ENCODE data around the gene PPIL6.

PPIL6 gene

GRCh38 chr6:109373331-109373730, 67.1 kb downstream of the PPIL6 start:
- TF ChIP-seq FOXP2 (optimal IDR thresholded peaks at IDR 0.05; ENCODE audit: borderline replicate concordance, extremely low read depth, extremely low read length, insufficient read depth): no peak
- no peak for TF ChIP-seq POLR2AphosphoS5 (IDR thresholded peaks at IDR 0.05; ENCODE audit: low read depth, low read length)
- no peak for TF ChIP-seq REST (IDR thresholded peaks at IDR 0.05; ENCODE audit: insufficient read depth in 1 of 2, low read depth in 2 of 2, low read length in 2 of 2)
- TF ChIP-seq TAF1 (IDR thresholded peaks at IDR 0.05; ENCODE audit: borderline replicate concordance, insufficient read depth, low read length): no peak
- TF ChIP-seq SIN3A (IDR thresholded peaks at IDR 0.05; ENCODE audit: borderline replicate concordance, insufficient read depth, low read length): no peak

- TF ChIP-seq SIN3A (IDR thresholded peaks at IDR 0.05; ENCODE audit: borderline replicate concordance, insufficient read depth, low read length): no peak
- no peak for TF ChIP-seq TAF1 (IDR thresholded peaks at IDR 0.05; ENCODE audit: borderline replicate concordance, insufficient read depth, low read length)
These were observed 68.3 kb downstream of the PPIL6 start for GRCh38 chr6:109372130-109372529.

GRCh38 chr6:109370792-109371191, 69.6 kb downstream of the PPIL6 start:
- TF ChIP-seq POLR2AphosphoS5 (IDR thresholded peaks at IDR 0.05; ENCODE audit: low read depth, low read length) (no peak), FOXP2 (optimal IDR thresholded peaks at IDR 0.05; ENCODE audit: borderline replicate concordance, extremely low read depth, extremely low read length, insufficient read depth) (no peak), REST (IDR thresholded peaks at IDR 0.05; ENCODE audit: insufficient read depth in 1 of 2, low read depth in 2 of 2, low read length in 2 of 2) (no peak), TAF1 (IDR thresholded peaks at IDR 0.05; ENCODE audit: borderline replicate concordance, insufficient read depth, low read length) (no peak), SIN3A (IDR thresholded peaks at IDR 0.05; ENCODE audit: borderline replicate concordance, insufficient read depth, low read length) (no peak)

- TF ChIP-seq REST (IDR thresholded peaks at IDR 0.05; ENCODE audit: insufficient read depth in 1 of 2, low read depth in 2 of 2, low read length in 2 of 2) (no peak), POLR2AphosphoS5 (IDR thresholded peaks at IDR 0.05; ENCODE audit: low read depth, low read length) (no peak), SIN3A (IDR thresholded peaks at IDR 0.05; ENCODE audit: borderline replicate concordance, insufficient read depth, low read length) (no peak), FOXP2 (optimal IDR thresholded peaks at IDR 0.05; ENCODE audit: borderline replicate concordance, extremely low read depth, extremely low read length, insufficient read depth) (no peak), TAF1 (IDR thresholded peaks at IDR 0.05; ENCODE audit: borderline replicate concordance, insufficient read depth, low read length) (no peak)
These were observed 70.1 kb downstream of the PPIL6 start for GRCh38 chr6:109370336-109370735.

- TF ChIP-seq SIN3A (IDR thresholded peaks at IDR 0.05; ENCODE audit: borderline replicate concordance, insufficient read depth, low read length): no peak
These were observed 70.7 kb downstream of the PPIL6 start for GRCh38 chr6:109369728-109370127.

- TF ChIP-seq SIN3A (IDR thresholded peaks at IDR 0.05; ENCODE audit: borderline replicate concordance, insufficient read depth, low read length): no peak
- TF ChIP-seq REST (IDR thresholded peaks at IDR 0.05; ENCODE audit: insufficient read depth in 1 of 2, low read depth in 2 of 2, low read length in 2 of 2): no peak
- no peak for TF ChIP-seq FOXP2 (optimal IDR thresholded peaks at IDR 0.05; ENCODE audit: borderline replicate concordance, extremely low read depth, extremely low read length, insufficient read depth)
- TF ChIP-seq TAF1 (IDR thresholded peaks at IDR 0.05; ENCODE audit: borderline replicate concordance, insufficient read depth, low read length): no peak
- TF ChIP-seq POLR2AphosphoS5 (IDR thresholded peaks at IDR 0.05; ENCODE audit: low read depth, low read length): no peak
These were observed 76.7 kb downstream of the PPIL6 start for GRCh38 chr6:109363753-109364152.
